IMR-90 (cell line): ENCODE measurements around the gene RHOB. TPM values are rescaled to one million over a fixed set of nuclear protein-coding genes. Genes with fewer than 3 reads are reported as not detected.

Source experiments
- ATAC-seq: fragments of 200-7000 bp; cut with Tn5 transposase; 2 replicates; pipeline ENCODE4 v1.9.1; 2020; ENCODE audit warnings: low read depth, mild to moderate bottlenecking, moderate library complexity
- BruUV-seq: library from RNA; stranded (reverse); fragments of 400-500 nt; replicated peaks from 2 replicates; lab custom pipeline; 2021; lab: Mats Ljungman, UMichigan
- CTCF ChIA-PET: fragments of 300-600 bp; formaldehyde crosslinking; extraction: SDS; loops from one replicate; lab custom pipeline; 2021; ENCODE audit warnings: antibody characterized with exemption; lab: Yijun Ruan, JAX
- POLR2A ChIA-PET: fragments of 300-600 bp; sonication (Branson Sonifier 250); formaldehyde crosslinking; loops from one replicate; lab custom pipeline; 2022; ENCODE audit warnings: antibody characterized with exemption; ENCODE audit not compliant: unreplicated experiment; lab: Charles Lee
- DNase-seq: peaks from one replicate; pipeline ENCODE4 v3.0.0; 2013
- H2AFZ ChIP-seq: replicated peaks from 2 replicates; pipeline ENCODE3; 2013; ENCODE audit warnings: low read length, mild to moderate bottlenecking; ENCODE audit not compliant: poor library complexity
- H2AK5ac ChIP-seq: 2 replicates; pipeline ENCODE4 v1.6.1; 2013; ENCODE audit warnings: low read depth, low read length, inconsistent platforms
- H2AK9ac ChIP-seq: replicated peaks from 2 replicates; pipeline ENCODE3; 2013; ENCODE audit warnings: mild to moderate bottlenecking, low read depth, low read length, moderate library complexity; ENCODE audit not compliant: poor library complexity
- H2BK120ac ChIP-seq: 2 replicates; pipeline ENCODE4 v1.6.1; 2013; ENCODE audit warnings: low read depth, low read length, inconsistent platforms
- H2BK15ac ChIP-seq: 3 replicates; pipeline ENCODE4 v1.6.1; 2013; ENCODE audit warnings: low read depth, low read length, inconsistent platforms
- H2BK20ac ChIP-seq: 2 replicates; pipeline ENCODE4 v1.6.1; 2013; ENCODE audit warnings: low read depth, mild to moderate bottlenecking, inconsistent platforms, low read length, moderate library complexity
- H2BK5ac ChIP-seq: 2 replicates; pipeline ENCODE4 v1.6.1; 2013; ENCODE audit warnings: mild to moderate bottlenecking, low read depth, low read length, inconsistent platforms; ENCODE audit not compliant: poor library complexity, severe bottlenecking
- H3K14ac ChIP-seq: replicated peaks from 2 replicates; pipeline ENCODE4 v1.6.1; 2013; ENCODE audit warnings: low read depth, low read length, inconsistent platforms
- H3K18ac ChIP-seq: 2 replicates; pipeline ENCODE4 v1.6.1; 2013; ENCODE audit warnings: low read depth, low read length, control low read depth
- H3K23ac ChIP-seq: 2 replicates; pipeline ENCODE4 v1.6.1; 2013; ENCODE audit warnings: low read depth, low read length, inconsistent platforms
- H3K27ac ChIP-seq: 2 replicates; pipeline ENCODE4 v1.5.1; 2013; ENCODE audit warnings: mild to moderate bottlenecking, control low read depth, low read length; ENCODE audit not compliant: insufficient read depth
- H3K27me3 ChIP-seq: 2 replicates; pipeline ENCODE4 v1.6.1; 2013; ENCODE audit warnings: low read length; ENCODE audit not compliant: control insufficient read depth, insufficient read depth
- H3K36me3 ChIP-seq: 2 replicates; pipeline ENCODE4 v1.6.1; 2013; ENCODE audit warnings: low read length, mixed read lengths; ENCODE audit not compliant: control insufficient read depth, insufficient read depth
- H3K4ac ChIP-seq: 2 replicates; pipeline ENCODE4 v1.6.1; 2013; ENCODE audit warnings: low read depth, low read length, inconsistent platforms
- H3K4me1 ChIP-seq: 2 replicates; pipeline ENCODE4 v1.6.1; 2013; ENCODE audit warnings: low read length, mixed read lengths; ENCODE audit not compliant: control insufficient read depth, insufficient read depth
- H3K4me2 ChIP-seq: 2 replicates; pipeline ENCODE4 v1.6.1; 2013; ENCODE audit warnings: low read depth, mild to moderate bottlenecking, control low read depth, low read length, moderate library complexity
- H3K4me3 ChIP-seq: 2 replicates; pipeline ENCODE4 v1.5.1; 2013; ENCODE audit warnings: low read depth, mild to moderate bottlenecking, control low read depth, low read length, moderate library complexity; ENCODE audit not compliant: insufficient read depth
- H3K56ac ChIP-seq: 2 replicates; pipeline ENCODE4 v1.6.1; 2013; ENCODE audit warnings: low read length, inconsistent platforms; ENCODE audit not compliant: insufficient read depth; ENCODE audit errors: extremely low read depth
- H3K79me1 ChIP-seq, 2 experiments: 2 replicates each; pipeline ENCODE4 v1.6.1; 2013; ENCODE audit warnings: low read length in 2 of 2, inconsistent platforms in 1 of 2, low read depth in 1 of 2
- H3K9ac ChIP-seq: 2 replicates; pipeline ENCODE4 v1.6.1; 2013; ENCODE audit warnings: low read depth, low read length, control low read depth
- H3K9me1 ChIP-seq: 2 replicates; pipeline ENCODE4 v1.6.1; 2013; ENCODE audit warnings: low read length, inconsistent platforms; ENCODE audit not compliant: insufficient read depth
- H3K9me3 ChIP-seq: 2 replicates; pipeline ENCODE4 v1.6.1; 2013; ENCODE audit warnings: low read length; ENCODE audit not compliant: control insufficient read depth, insufficient read depth
- H4K20me1 ChIP-seq: 2 replicates; pipeline ENCODE4 v1.6.1; 2013; ENCODE audit warnings: low read length, inconsistent platforms; ENCODE audit not compliant: insufficient read depth
- H4K5ac ChIP-seq: 2 replicates; pipeline ENCODE4 v1.6.1; 2013; ENCODE audit warnings: mild to moderate bottlenecking, low read depth, low read length, control low read depth
- H4K8ac ChIP-seq, 2 experiments: 2 replicates each; pipeline ENCODE4 v1.6.1; 2013; ENCODE audit warnings: low read depth in 2 of 2, low read length in 2 of 2, control low read depth in 1 of 2, inconsistent platforms in 1 of 2
- H4K91ac ChIP-seq: 2 replicates; pipeline ENCODE4 v1.6.1; 2013; ENCODE audit warnings: low read depth, low read length, inconsistent platforms; ENCODE audit not compliant: insufficient read depth
- BHLHE40 ChIP-seq: fragments of 150-350 bp; IDR thresholded peaks from 2 replicates; pipeline ENCODE4 v1.6.1; 2016; ENCODE audit warnings: mild to moderate bottlenecking, low read depth, low read length
- CEBPB ChIP-seq: IDR thresholded peaks from 2 replicates; pipeline ENCODE4 v1.6.1; 2012; ENCODE audit warnings: low read depth, low read length, improper control_type of control experiment
- CHD1 ChIP-seq: IDR thresholded peaks from 2 replicates; pipeline ENCODE4 v1.6.1; 2012; ENCODE audit warnings: low read depth, low read length, improper control_type of control experiment
- ELK1 ChIP-seq: fragments of 150-350 bp; IDR thresholded peaks from 2 replicates; pipeline ENCODE4 v1.6.1; 2016; ENCODE audit warnings: low read depth, mild to moderate bottlenecking, low read length, moderate library complexity, borderline replicate concordance
- FOS ChIP-seq: fragments of 150-350 bp; IDR thresholded peaks from 2 replicates; pipeline ENCODE4 v1.6.1; 2016; ENCODE audit warnings: low read depth, low read length
- RCOR1 ChIP-seq: IDR thresholded peaks from 2 replicates; pipeline ENCODE4 v1.6.1; 2012; ENCODE audit warnings: mild to moderate bottlenecking, low read length, improper control_type of control experiment; ENCODE audit not compliant: insufficient replicate concordance
- WGBS, 2 experiments: methylation state at CpG; one replicate each; pipeline versions ENCODE4 v1.1.5 to v1.1.7; 2013; ENCODE audit warnings: missing lambda C conversion rate in 2 of 2; ENCODE audit not compliant: insufficient read length in 1 of 2; ENCODE audit errors: extremely low coverage in 2 of 2; 5-methylcytosine and 5-hydroxymethylcytosine counted together
- dilution Hi-C: fragments of 300-500 bp; cut with HindIII; formaldehyde crosslinking; loops from one replicate; pipeline ENCODE4 v1.14.3; 2018; ENCODE audit warnings: low sequenced_read_pairs; ENCODE audit not compliant: unreplicated experiment
- in situ Hi-C: fragments of 300-500 bp; cut with MboI; formaldehyde crosslinking; loops from 3 replicates; pipeline ENCODE4 v1.14.3; 2019; ENCODE audit warnings: low sequenced_read_pairs, inconsistent platforms, mixed read lengths
- intact Hi-C: fragments of 100-400 bp; cut with micrococcal nuclease; formaldehyde crosslinking; loops from 2 replicates; pipeline ENCODE4 v1.10.0; 2022
- polyA plus RNA-seq, 3 experiments: library from polyadenylated mRNA; depleted of rRNA; stranded (reverse); fragments of >200 nt; gene quantifications; 2 replicates each; pipeline ENCODE4 v1.2.3, GENCODE V29; 2012; ENCODE audit warnings: low replicate concordance in 1 of 3
- total RNA-seq: library from RNA; depleted of rRNA; stranded (reverse); fragments of >200 nt; gene quantifications from 2 replicates; pipeline ENCODE4 v1.2.3, GENCODE V29; 2012

RHOB gene
- total and polyA plus RNA-seq, 2 of the 4 experiments (the other 2 are of a cell fraction), result 112 to 149 TPM

GRCh38 chr2:20456636-20457426 is 10.0 kb downstream of the RHOB start:
- H2BK5ac ChIP-seq, result no peak overlapping the region
- H2AK9ac ChIP-seq, result no peak overlapping the region
- H3K4me3 ChIP-seq, result no peak overlapping the region
- CTCF ChIA-PET, result no interaction called here
- H4K20me1 ChIP-seq, result peaks cover 5% of the 10 kb centered on the region; the same call in 1 of the 2 replicates
- no peak overlapping the region for H3K14ac ChIP-seq
- peaks cover 10% of the 10 kb centered on the region for H3K4me1 ChIP-seq
- H4K5ac ChIP-seq, result peak overlapping the region; percentile 75; the same call in 1 of the 2 replicates
- DNase-seq (peak; percentile 65), ATAC-seq (peak; percentile 69)
- no peak overlapping the region for H2AFZ ChIP-seq
- no CpG with 5 or more reads among the region's 3 CpGs for WGBS, 2 experiments
- peak overlapping the region; percentile 36; the same call in 1 of the 2 replicates for H3K27ac ChIP-seq
- H4K8ac ChIP-seq, result no peak overlapping the region
- no peak for TF ChIP-seq RCOR1
- 0 out of 2 replicates have a peak, but pooled peaks have one; percentile 5 for TF ChIP-seq BHLHE40
- peak; percentile 42 for TF ChIP-seq CEBPB
- no peak for TF ChIP-seq FOS
- no peak for TF ChIP-seq CHD1
- TF ChIP-seq ELK1, result no peak
- H2BK15ac ChIP-seq, result no peak overlapping the region; the same call in 2 of the 3 replicates
- no peak overlapping the region for H3K9ac ChIP-seq
- H3K9me1 ChIP-seq, result peaks cover 9% of the 10 kb centered on the region
- peak overlapping the region; percentile 14; the same call in 1 of the 2 replicates for H2BK120ac ChIP-seq
- peak overlapping the region; percentile 57 for H3K18ac ChIP-seq
- POLR2A ChIA-PET, result interaction anchor here (1.4 kb wide), 1 partner anchor 10 kb away, joined by 5 read pairs; the partner anchor contains the start of gene RHOB
- BruUV-seq, result no TSS peak
- H3K4ac ChIP-seq, result 0 out of 2 replicates have a peak overlapping the region, but pooled peaks have one; percentile 36
- dilution Hi-C loops (no loop called here), intact Hi-C loops (no loop called here), in situ Hi-C loops (no loop called here)
- no peak overlapping the region for H3K56ac ChIP-seq
- no peaks in the 10 kb centered on the region for H3K79me1 ChIP-seq
- peak overlapping the region; percentile 29; the same call in 1 of the 2 replicates for H2BK20ac ChIP-seq
- no peaks in the 10 kb centered on the region for H3K27me3 ChIP-seq
- H3K4me2 ChIP-seq, result peak overlapping the region; percentile 38; the same call in 1 of the 2 replicates
- no peak overlapping the region for H2AK5ac ChIP-seq
- no peaks in the 10 kb centered on the region for H3K36me3 ChIP-seq
- H4K91ac ChIP-seq, result peak overlapping the region; percentile 19; the same call in 1 of the 2 replicates
- H3K9me3 ChIP-seq, result no peaks in the 10 kb centered on the region
- H3K23ac ChIP-seq, result peak overlapping the region; percentile 43; the same call in 1 of the 2 replicates
